Measurements from ENCODE around the gene STK38.

GRCh38 chr6:36493859-36494258 is 53.4 kb downstream of the STK38 start:
- TF ChIP-seq POLR2A (IDR thresholded peaks at IDR 0.05) (no peak), CTCF (IDR thresholded peaks at IDR 0.05) (no peak)
